Adipocyte (in vitro differentiated cells): Measurements from ENCODE around the gene RPP14.

Source experiments
- DNase-seq: peaks from one replicate; pipeline ENCODE4 v3.0.0-alpha.2; 2015; ENCODE audit warnings: low read depth
- H3K27me3 ChIP-seq: replicated peaks from 2 replicates; pipeline ENCODE4 v1.7.0; 2013; ENCODE audit warnings: mild to moderate bottlenecking, low read length, moderate library complexity; ENCODE audit not compliant: control insufficient read depth, insufficient read depth
- H3K36me3 ChIP-seq: 2 replicates; pipeline ENCODE4 v1.7.0; 2013; ENCODE audit warnings: low read length, mild to moderate bottlenecking, moderate library complexity; ENCODE audit not compliant: control insufficient read depth, insufficient read depth, severe bottlenecking
- H3K4me1 ChIP-seq: 2 replicates; pipeline ENCODE4 v1.7.0; 2013; ENCODE audit warnings: mild to moderate bottlenecking, low read length, moderate library complexity; ENCODE audit not compliant: control insufficient read depth, insufficient read depth
- H3K4me3 ChIP-seq: 2 replicates; pipeline ENCODE4 v1.7.0; 2013; ENCODE audit warnings: mild to moderate bottlenecking, low read length, moderate library complexity
- H3K9ac ChIP-seq: 2 replicates; pipeline ENCODE4 v1.7.0; 2013; ENCODE audit warnings: mild to moderate bottlenecking, low read length, moderate library complexity
- H3K9me3 ChIP-seq: 2 replicates; pipeline ENCODE4 v1.7.0; 2013; ENCODE audit warnings: mild to moderate bottlenecking, low read length, moderate library complexity; ENCODE audit not compliant: control insufficient read depth

The RPP14 gene

GRCh38 chr3:58349792-58350626 is 44.0 kb downstream of the RPP14 start:
- no peaks in the 10 kb centered on the region for H3K36me3 ChIP-seq
- no peak overlapping the region for H3K4me3 ChIP-seq
- H3K4me1 ChIP-seq = peaks cover 16% of the 10 kb centered on the region
- no peaks in the 10 kb centered on the region for H3K27me3 ChIP-seq
- H3K9ac ChIP-seq = no peak overlapping the region
- DNase-seq = no peak
- no peaks in the 10 kb centered on the region for H3K9me3 ChIP-seq

- Histone ChIP-seq H3K9me3 (no peaks in the 10 kb centered on the region), H3K27me3 (no peaks in the 10 kb centered on the region), H3K9ac (no peak overlapping the region), H3K4me3 (no peak overlapping the region), H3K36me3 (no peaks in the 10 kb centered on the region), H3K4me1 (peaks cover 16% of the 10 kb centered on the region)
- peak; percentile 55 for DNase-seq
Observed at GRCh38 chr3:58350627-58351013, 44.6 kb downstream of the RPP14 start.

- Histone ChIP-seq H3K36me3 (no peaks in the 10 kb centered on the region), H3K9ac (no peak overlapping the region), H3K4me3 (no peak overlapping the region), H3K9me3 (no peaks in the 10 kb centered on the region), H3K4me1 (peaks cover 16% of the 10 kb centered on the region), H3K27me3 (no peaks in the 10 kb centered on the region)
- DNase-seq = no peak
Observed at GRCh38 chr3:58351920-58352319, 45.9 kb downstream of the RPP14 start.

GRCh38 chr3:58352626-58353025 is 46.6 kb downstream of the RPP14 start:
- no peak overlapping the region for H3K9ac ChIP-seq
- no peaks in the 10 kb centered on the region for H3K36me3 ChIP-seq
- DNase-seq = no peak
- H3K27me3 ChIP-seq = no peaks in the 10 kb centered on the region
- H3K9me3 ChIP-seq = no peaks in the 10 kb centered on the region
- H3K4me3 ChIP-seq = no peak overlapping the region
- H3K4me1 ChIP-seq = peaks cover 16% of the 10 kb centered on the region

- peaks cover 16% of the 10 kb centered on the region for H3K4me1 ChIP-seq
- peak; percentile 56 for DNase-seq
- H3K9me3 ChIP-seq = no peaks in the 10 kb centered on the region
- no peaks in the 10 kb centered on the region for H3K27me3 ChIP-seq
- no peaks in the 10 kb centered on the region for H3K36me3 ChIP-seq
- no peak overlapping the region for H3K4me3 ChIP-seq
- no peak overlapping the region for H3K9ac ChIP-seq
Observed at GRCh38 chr3:58353722-58354553, 47.9 kb downstream of the RPP14 start.

GRCh38 chr3:58355179-58355578 is 49.1 kb downstream of the RPP14 start:
- Histone ChIP-seq H3K9me3 (no peaks in the 10 kb centered on the region), H3K4me3 (no peak overlapping the region), H3K27me3 (no peaks in the 10 kb centered on the region), H3K9ac (no peak overlapping the region), H3K36me3 (no peaks in the 10 kb centered on the region), H3K4me1 (peaks cover 13% of the 10 kb centered on the region)
- no peak for DNase-seq

GRCh38 chr3:58356054-58356453 is 50.0 kb downstream of the RPP14 start:
- no peak for DNase-seq
- H3K9me3 ChIP-seq = no peaks in the 10 kb centered on the region
- H3K27me3 ChIP-seq = no peaks in the 10 kb centered on the region
- H3K4me1 ChIP-seq = peaks cover 5% of the 10 kb centered on the region
- H3K36me3 ChIP-seq = no peaks in the 10 kb centered on the region
- H3K4me3 ChIP-seq = no peak overlapping the region
- no peak overlapping the region for H3K9ac ChIP-seq

GRCh38 chr3:58357402-58357801 is 51.4 kb downstream of the RPP14 start:
- no peak for DNase-seq
- Histone ChIP-seq H3K36me3 (no peaks in the 10 kb centered on the region), H3K4me1 (peaks cover 4% of the 10 kb centered on the region), H3K9ac (no peak overlapping the region), H3K4me3 (no peak overlapping the region), H3K9me3 (no peaks in the 10 kb centered on the region), H3K27me3 (no peaks in the 10 kb centered on the region)

GRCh38 chr3:58358092-58358491 is 52.0 kb downstream of the RPP14 start:
- H3K9me3 ChIP-seq = no peaks in the 10 kb centered on the region
- H3K4me3 ChIP-seq = no peak overlapping the region
- H3K27me3 ChIP-seq = no peaks in the 10 kb centered on the region
- no peak overlapping the region for H3K9ac ChIP-seq
- H3K4me1 ChIP-seq = peaks cover 4% of the 10 kb centered on the region
- no peak for DNase-seq
- H3K36me3 ChIP-seq = no peaks in the 10 kb centered on the region

- no peak for DNase-seq
- no peak overlapping the region for H3K4me3 ChIP-seq
- H3K9ac ChIP-seq = no peak overlapping the region
- H3K36me3 ChIP-seq = no peaks in the 10 kb centered on the region
- H3K4me1 ChIP-seq = peaks cover 4% of the 10 kb centered on the region
- H3K9me3 ChIP-seq = no peaks in the 10 kb centered on the region
- no peaks in the 10 kb centered on the region for H3K27me3 ChIP-seq
Observed at GRCh38 chr3:58358808-58359207, 52.8 kb downstream of the RPP14 start.

- H3K4me1 ChIP-seq = no peaks in the 10 kb centered on the region
- peak; percentile 46 for DNase-seq
- H3K27me3 ChIP-seq = no peaks in the 10 kb centered on the region
- no peak overlapping the region for H3K4me3 ChIP-seq
- H3K9ac ChIP-seq = no peak overlapping the region
- H3K36me3 ChIP-seq = no peaks in the 10 kb centered on the region
- no peaks in the 10 kb centered on the region for H3K9me3 ChIP-seq
Observed at GRCh38 chr3:58359621-58360020, 53.6 kb downstream of the RPP14 start.
